Endometrium (tissue), 2 donors: ENCODE measurements around the gene CCDC24.

ENCODE experiments used
- FAIRE-seq: peaks from 2 replicates; lab custom pipeline; 2012; peaks lifted over from hg19 to GRCh38; lab: Jason Lieb, UNC
- donor health status: control.
- donor health status: control.

CCDC24 gene

GRCh38 chr1:43963890-43964289, 27.5 kb upstream of the CCDC24 start:
- no peak for FAIRE-seq

GRCh38 chr1:43965316-43965715, 26.1 kb upstream of the CCDC24 start:
- FAIRE-seq: no peak

- no peak for FAIRE-seq
Observed at GRCh38 chr1:43968348-43968948, 23.0 kb upstream of the CCDC24 start.

DNA sequence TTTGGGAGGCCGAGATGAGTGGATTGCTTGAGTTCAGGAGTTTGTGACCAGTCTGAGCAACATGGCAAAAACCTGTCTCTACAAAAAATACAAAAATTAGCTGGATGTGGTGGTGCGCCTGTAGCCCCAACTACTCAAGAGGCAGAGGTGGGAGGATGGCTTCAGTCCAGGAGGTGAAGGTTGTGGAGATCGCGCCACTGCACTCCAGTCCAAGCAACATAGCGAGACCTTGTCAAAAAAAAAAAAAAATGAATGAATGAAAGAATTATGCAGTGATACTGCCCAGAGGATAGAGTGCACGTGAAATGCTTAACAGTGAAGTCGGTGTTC, 22.0 kb upstream of the CCDC24 start:
- FAIRE-seq: no peak

DNA sequence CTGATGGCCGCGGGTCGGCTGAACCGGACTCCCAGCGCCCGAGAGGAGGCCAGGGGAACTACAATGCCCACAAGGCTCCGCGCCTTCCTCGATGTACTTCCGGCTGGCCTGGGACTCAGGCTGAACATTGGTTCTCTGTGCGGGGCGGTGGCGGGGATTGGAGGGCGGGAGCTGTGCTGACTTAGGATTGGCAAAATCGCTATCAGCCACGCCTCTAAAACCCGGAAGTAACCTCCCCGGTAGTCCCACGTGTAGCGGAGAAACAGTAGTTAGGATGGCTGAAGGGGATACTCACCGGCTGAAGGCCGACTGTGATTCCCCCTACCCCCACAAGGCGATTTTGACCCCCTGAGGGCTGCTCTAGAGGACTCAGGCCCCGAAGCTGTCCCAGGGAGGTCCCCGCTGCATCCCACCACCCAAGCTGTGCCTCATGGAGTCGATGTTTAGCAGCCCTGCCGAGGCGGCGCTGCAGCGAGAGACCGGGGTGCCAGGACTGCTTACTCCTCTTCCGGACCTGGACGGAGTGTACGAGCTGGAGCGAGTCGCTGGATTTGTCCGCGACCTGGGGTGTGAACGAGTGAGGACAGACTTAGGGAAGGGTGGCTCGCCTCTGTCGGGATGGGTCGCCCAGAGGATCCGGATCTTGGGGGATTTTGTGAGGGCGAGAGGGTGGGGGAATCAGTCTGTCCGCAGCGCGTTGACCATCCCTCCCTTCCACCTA, 21.5 kb upstream of the CCDC24 start, which contains the start of gene DPH2:
TSS of gene DPH2 (plus strand) at position 265 of the 721 bp plus-strand sequence. CDS start at position 431, 166 bp downstream.
- FAIRE-seq: peak; percentile 85

- FAIRE-seq: no peak
Observed at GRCh38 chr1:43970502-43970901, 20.9 kb upstream of the CCDC24 start.

GRCh38 chr1:43970911-43971310, 20.5 kb upstream of the CCDC24 start:
- no peak for FAIRE-seq

GRCh38 chr1:43971336-43971980, 19.9 kb upstream of the CCDC24 start:
- no peak for FAIRE-seq

DNA sequence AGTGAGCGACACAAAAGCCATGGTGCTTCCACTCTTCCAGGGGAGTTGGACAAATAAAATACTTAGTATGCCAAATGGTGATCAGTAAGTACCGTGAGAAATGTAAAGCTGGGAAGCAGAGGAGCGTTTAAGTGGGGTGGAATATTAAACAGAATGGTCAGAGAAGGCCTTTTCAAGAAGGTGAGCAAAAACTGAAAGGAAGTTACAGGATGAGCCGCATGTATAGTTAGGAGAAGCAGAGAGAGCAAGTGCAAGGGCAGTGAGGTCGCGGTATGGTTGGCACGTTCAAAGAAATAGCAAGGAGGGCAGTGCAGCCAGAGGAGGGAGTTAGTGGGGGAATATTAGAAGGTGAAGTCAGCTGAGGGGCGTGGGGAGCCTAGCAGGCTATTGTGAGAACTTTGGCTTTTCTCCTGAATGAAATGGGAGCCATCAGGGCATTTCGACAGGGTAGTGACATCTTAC, 17.4 kb upstream of the CCDC24 start:
- no peak for FAIRE-seq

DNA sequence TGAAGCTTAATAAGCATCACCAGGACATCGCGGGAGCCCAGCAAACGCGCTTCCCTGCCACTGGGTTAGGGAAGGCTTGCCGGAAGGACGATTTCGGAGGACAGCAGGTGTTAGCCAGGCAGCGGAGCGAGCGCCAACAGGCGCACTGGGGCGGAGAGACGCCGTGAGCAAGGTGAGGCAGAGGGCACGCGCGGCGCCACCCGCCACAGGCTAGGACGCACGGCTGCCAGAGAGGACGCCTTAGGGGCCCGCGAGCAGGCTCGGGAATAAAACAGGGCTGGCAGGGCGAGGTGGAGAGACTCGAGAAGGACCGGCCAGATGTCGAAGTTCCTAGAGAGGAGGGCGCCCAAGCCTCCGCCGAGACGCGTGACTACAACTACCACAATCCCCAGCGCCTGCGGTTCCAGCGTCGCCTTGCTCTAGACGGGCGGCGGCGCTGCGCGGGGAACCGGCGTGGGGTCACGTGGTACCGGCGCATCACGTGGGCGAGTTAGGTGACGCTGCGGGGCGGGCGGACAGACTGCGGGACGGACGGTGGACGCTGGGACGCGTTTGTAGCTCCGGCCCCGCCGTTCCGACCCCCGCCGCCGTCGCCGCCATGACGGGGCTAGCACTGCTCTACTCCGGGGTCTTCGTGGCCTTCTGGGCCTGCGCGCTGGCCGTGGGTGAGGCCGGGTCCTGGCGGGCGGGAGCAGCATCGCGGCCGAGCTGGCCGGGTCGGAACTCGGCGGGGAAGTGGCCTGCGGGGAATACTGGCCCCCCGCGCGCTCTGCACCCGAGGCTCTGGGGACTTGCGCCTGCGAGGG, 16.8 kb upstream of the CCDC24 start, which contains the start of gene ATP6V0B:
TSS of gene ATP6V0B (plus strand) at position 518 of the 806 bp plus-strand sequence. CDS start at position 599, 81 bp downstream.
- FAIRE-seq: no peak

DNA sequence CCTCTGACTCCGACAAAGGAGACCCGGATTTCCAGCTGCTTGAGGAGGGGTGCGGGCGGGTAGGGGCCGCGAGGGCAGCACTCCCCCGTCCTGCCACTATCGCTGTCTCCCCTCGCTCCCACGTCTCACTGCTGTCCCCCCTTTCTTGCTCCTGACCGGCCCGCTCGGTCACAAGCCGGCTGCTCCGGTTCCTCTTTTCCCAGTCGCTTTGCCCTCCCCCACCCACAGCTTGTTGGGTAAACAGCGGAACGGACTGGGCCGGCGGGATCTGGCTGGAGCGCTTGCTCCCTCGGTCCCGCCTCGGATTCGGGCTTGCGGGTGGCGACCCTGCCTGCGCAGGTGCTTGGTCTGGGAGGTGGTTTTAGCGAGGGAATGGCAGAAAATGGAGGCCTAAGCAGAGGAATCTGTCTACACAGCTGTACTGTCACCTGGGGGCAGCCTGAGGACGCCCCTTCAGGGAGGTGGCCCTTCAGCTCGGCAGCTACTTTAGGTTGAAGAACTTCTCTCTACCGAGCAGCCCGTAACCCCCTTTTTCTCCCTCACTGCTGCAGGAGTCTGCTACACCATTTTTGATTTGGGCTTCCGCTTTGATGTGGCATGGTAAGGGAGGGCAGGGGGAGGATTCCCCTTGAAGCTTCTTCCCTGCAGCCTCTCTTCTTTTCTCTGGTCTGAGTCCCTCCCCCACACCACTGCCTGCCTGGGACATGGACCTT, 16.0 kb upstream of the CCDC24 start:
- no peak for FAIRE-seq

GRCh38 chr1:43976045-43976444, 15.4 kb upstream of the CCDC24 start:
- no peak for FAIRE-seq

DNA sequence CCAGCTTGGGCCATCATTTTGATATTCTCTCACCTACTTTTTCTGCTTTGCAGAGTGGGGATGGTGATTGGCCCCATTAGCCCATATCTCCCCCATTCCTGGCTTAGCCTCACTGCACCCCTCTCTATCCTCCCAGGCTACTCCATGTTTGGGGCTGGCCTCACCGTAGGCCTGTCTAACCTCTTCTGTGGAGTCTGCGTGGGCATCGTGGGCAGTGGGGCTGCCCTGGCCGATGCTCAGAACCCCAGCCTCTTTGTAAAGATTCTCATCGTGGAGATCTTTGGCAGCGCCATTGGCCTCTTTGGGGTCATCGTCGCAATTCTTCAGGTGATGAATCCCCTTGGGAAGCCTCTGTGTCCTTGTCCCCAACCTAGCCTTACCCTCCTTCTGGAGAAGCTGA, 14.5 kb upstream of the CCDC24 start:
- FAIRE-seq: no peak

- no peak for FAIRE-seq
Observed at GRCh38 chr1:43977376-43978263, 13.8 kb upstream of the CCDC24 start.

DNA sequence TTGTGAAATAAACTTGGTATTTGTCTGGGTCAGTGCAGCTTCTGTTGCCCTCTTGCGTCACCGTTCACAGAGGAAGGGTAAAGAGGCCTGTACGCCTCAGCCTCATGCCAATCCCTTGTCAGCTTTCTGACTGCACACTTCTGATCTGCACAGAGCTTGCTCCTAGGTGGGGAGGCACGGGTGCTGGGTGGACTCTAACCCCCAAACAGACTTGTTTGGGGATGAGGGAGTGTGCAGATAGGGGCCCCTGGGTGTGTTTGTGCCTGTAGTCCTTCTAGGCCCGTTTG, 13.2 kb upstream of the CCDC24 start:
- no peak for FAIRE-seq

DNA sequence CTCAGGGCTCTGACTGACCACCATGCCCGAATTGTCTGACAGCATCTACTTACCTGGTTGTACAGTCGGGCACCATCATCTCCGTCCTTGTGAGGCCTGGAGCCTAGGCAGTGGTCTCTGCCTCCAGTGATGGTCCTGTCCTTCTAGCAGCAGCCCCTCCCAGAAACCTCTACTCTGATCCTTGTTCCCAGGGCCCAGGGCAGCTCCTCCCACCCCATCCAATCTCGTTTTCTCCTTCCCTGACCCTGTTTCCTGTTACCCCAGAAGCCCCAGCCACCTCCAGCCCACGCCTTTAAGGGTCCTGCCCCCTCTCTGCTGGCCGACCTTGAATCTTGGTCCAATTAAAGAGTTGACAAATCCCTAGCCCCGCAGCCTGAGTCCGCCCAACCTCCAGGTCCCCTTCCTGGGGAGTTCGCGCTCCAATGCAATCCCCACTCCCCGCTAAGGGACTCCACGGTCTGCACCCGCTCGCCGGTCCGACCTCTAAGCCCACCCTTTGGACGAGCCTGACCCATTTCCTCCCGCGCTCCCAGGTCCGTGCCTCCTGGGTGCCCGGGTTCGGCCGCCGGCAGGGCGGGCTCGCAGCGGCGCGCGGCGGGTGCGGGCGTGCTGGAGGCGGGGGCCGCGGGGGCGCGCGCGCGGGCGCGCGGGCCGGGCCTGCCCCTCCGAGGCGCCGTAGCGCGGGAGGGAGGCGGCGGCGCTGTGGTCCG, 12.7 kb upstream of the CCDC24 start, which contains the start of gene B4GALT2:
TSS of gene B4GALT2 (plus strand) at position 660 of the 710 bp plus-strand sequence. CDS start 1,951 bp downstream, outside the sequence.
- FAIRE-seq: no peak

GRCh38 chr1:43979261-43979527, 12.2 kb upstream of the CCDC24 start:
- FAIRE-seq: no peak

- FAIRE-seq: no peak
Observed at GRCh38 chr1:43979528-43980254, 11.7 kb upstream of the CCDC24 start.

DNA sequence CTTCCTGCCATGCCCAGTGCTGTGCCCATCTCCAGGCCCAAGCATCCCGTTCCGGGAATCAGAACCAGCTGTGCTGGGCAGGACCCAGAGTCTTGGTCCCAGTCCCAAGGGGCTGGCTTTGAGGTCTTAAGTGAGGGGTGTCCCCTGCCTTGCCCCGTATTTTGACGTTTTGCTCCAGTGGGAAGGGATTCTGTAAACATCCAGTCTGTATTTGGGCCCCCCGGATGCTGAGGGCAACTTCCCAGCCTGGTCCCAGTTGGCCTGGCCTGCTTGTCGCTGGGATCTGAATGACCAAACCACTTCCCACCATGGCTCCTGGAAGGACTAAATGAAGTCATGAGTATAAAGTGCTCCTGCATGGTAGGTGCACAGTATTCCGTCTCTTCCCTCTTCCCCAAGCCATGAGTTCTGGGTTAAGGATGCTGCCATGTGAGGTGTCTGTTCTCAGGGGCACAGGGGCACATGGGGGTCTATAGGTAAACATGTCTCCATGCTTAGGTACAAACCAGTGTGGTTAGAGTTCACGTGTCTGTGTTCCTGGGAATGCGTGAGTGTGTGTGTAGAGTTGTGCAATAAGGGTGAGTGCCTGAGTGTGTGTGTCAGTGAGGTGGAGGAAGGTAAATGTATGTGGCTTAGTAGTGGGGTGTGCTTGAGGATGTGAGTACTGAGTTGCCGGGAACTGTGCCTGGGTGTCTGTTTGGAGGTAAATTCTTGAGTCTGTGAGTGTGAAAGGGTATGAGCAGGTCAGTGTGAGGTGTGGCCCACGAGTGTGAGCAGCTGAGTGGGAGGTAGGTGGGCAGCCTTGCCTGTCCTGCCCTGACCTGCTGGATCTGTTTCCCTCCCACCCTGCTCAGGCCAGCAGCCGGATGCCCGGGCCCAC, 10.9 kb upstream of the CCDC24 start:
- no peak for FAIRE-seq
